Thyroid gland (tissue), 4 donors: ENCODE measurements around the gene SYT3. TPM values are rescaled to one million over a fixed set of nuclear protein-coding genes. Genes with fewer than 3 reads are reported as not detected.

Experiments used
- DNase-seq, 2 donors: peaks; one replicate each; pipeline ENCODE4 v3.0.0-alpha.2; 2019
- H3K27ac ChIP-seq, 3 donors: fragments of 200-600 bp; sonication (generic); 1 replicate in 2 of 3; 2 replicates in 1 of 3; pipeline ENCODE4 v1.5.1; 2016 to 2019; ENCODE audit warnings: mild to moderate bottlenecking in 1 of 3, moderate library complexity in 1 of 3
- H3K27me3 ChIP-seq: fragments of 200-600 bp; sonication (generic); one replicate; pipeline ENCODE4 v1.5.1; 2019
- H3K36me3 ChIP-seq, 2 donors: fragments of 200-600 bp; sonication (generic); one replicate each; pipeline ENCODE4 v1.5.1; 2016 to 2019
- H3K4me1 ChIP-seq, 2 donors: fragments of 200-600 bp; sonication (generic); one replicate each; pipeline ENCODE4 v1.5.1; 2017 to 2019
- H3K4me3 ChIP-seq, 3 donors: fragments of 200-600 bp; sonication (generic); replicated peaks in 1 of 3; 1 replicate in 2 of 3; 2 replicates in 1 of 3; pipeline ENCODE4 v1.5.1; 2016; ENCODE audit warnings: mild to moderate bottlenecking in 1 of 3
- H3K9me3 ChIP-seq: fragments of 200-600 bp; sonication (generic); one replicate; pipeline ENCODE4 v1.5.1; 2017
- POLR2A ChIP-seq, 2 donors: fragments of 450-650 bp; IDR thresholded peaks; one replicate each; pipeline ENCODE4 v1.6.1; 2017; ENCODE audit warnings: antibody characterized with exemption in 2 of 2, mild to moderate bottlenecking in 2 of 2, moderate library complexity in 1 of 2
- WGBS, 2 donors: methylation state at CpG; one replicate each; pipeline ENCODE4 v1.1.5; 2017; 5-methylcytosine and 5-hydroxymethylcytosine counted together
- intact Hi-C: fragments of 100-400 bp; cut with DNase I; formaldehyde crosslinking; loops from one replicate; pipeline ENCODE4 v1.15.1; 2023
- total RNA-seq, 4 donors: library from RNA; depleted of rRNA; stranded (reverse); fragments of >200 nt; gene quantifications; one replicate each; pipeline ENCODE4 v1.2.3, GENCODE V29; 2016
- TF ChIP-seq, protein P1 (sequence below), 6 experiments: fragments of 200-600 bp in 3 of 6; fragments of 450-650 bp in 3 of 6; sonication (generic) in 3 of 6; IDR thresholded peaks; one replicate each; pipeline ENCODE4 v1.5.1; 2016 to 2019; ENCODE audit warnings: antibody characterized with exemption in 6 of 6, mild to moderate bottlenecking in 2 of 6, inconsistent platforms in 1 of 6, moderate library complexity in 1 of 6

The SYT3 gene
- total RNA-seq, 4 donors from 2014 or later: 0.67 to 1.4 (median 1.3) TPM; not detected in 1

GRCh38 chr19:50629194-50629593 is 10.5 kb downstream of the SYT3 start:
- TF ChIP-seq POLR2A (IDR thresholded peaks at IDR 0.05): no peak
- TF ChIP-seq, protein P1, sequence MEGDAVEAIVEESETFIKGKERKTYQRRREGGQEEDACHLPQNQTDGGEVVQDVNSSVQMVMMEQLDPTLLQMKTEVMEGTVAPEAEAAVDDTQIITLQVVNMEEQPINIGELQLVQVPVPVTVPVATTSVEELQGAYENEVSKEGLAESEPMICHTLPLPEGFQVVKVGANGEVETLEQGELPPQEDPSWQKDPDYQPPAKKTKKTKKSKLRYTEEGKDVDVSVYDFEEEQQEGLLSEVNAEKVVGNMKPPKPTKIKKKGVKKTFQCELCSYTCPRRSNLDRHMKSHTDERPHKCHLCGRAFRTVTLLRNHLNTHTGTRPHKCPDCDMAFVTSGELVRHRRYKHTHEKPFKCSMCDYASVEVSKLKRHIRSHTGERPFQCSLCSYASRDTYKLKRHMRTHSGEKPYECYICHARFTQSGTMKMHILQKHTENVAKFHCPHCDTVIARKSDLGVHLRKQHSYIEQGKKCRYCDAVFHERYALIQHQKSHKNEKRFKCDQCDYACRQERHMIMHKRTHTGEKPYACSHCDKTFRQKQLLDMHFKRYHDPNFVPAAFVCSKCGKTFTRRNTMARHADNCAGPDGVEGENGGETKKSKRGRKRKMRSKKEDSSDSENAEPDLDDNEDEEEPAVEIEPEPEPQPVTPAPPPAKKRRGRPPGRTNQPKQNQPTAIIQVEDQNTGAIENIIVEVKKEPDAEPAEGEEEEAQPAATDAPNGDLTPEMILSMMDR (IDR thresholded peaks at IDR 0.05): no peak
- intact Hi-C loops: no loop called here
- no peaks in the 10 kb centered on the region for H3K27me3 ChIP-seq
- no peaks in the 10 kb centered on the region for H3K4me1 ChIP-seq
- no peak overlapping the region for H3K27ac ChIP-seq
- no peaks in the 10 kb centered on the region for H3K36me3 ChIP-seq
- DNase-seq: no peak
- no peaks in the 10 kb centered on the region for H3K9me3 ChIP-seq
- 85% methylated on average over 17 to 18 of the region's 20 CpGs for WGBS, 2 donors
- H3K4me3 ChIP-seq: no peak overlapping the region

GRCh38 chr19:50628551-50628950 is 11.1 kb downstream of the SYT3 start:
- no peak for TF ChIP-seq POLR2A (IDR thresholded peaks at IDR 0.05)
- TF ChIP-seq, protein P1 (IDR thresholded peaks at IDR 0.05): no peak
- WGBS, 2 donors: 87 to 90% methylated on average over 7 of the region's 7 CpGs
- intact Hi-C loops: no loop called here

GRCh38 chr19:50628146-50628545 is 11.5 kb downstream of the SYT3 start:
- DNase-seq: no peak
- no peak overlapping the region for H3K4me3 ChIP-seq
- WGBS, 2 donors: 83 to 92% methylated on average over 5 of the region's 5 CpGs
- H3K27ac ChIP-seq: no peak overlapping the region
- no peaks in the 10 kb centered on the region for H3K36me3 ChIP-seq
- H3K27me3 ChIP-seq: no peaks in the 10 kb centered on the region
- TF ChIP-seq, protein P1 (IDR thresholded peaks at IDR 0.05): no peak
- TF ChIP-seq POLR2A (IDR thresholded peaks at IDR 0.05): no peak
- intact Hi-C loops: no loop called here
- H3K9me3 ChIP-seq: no peaks in the 10 kb centered on the region
- H3K4me1 ChIP-seq: no peaks in the 10 kb centered on the region

More at GRCh38 chr19:50628551-50628950, 11.1 kb downstream of the SYT3 start:
- Histone ChIP-seq H3K9me3 (no peaks in the 10 kb centered on the region), H3K4me3 (no peak overlapping the region), H3K27me3 (no peaks in the 10 kb centered on the region), H3K36me3 (no peaks in the 10 kb centered on the region), H3K27ac (no peak overlapping the region), H3K4me1 (no peaks in the 10 kb centered on the region)
- no peak for DNase-seq

DNA sequence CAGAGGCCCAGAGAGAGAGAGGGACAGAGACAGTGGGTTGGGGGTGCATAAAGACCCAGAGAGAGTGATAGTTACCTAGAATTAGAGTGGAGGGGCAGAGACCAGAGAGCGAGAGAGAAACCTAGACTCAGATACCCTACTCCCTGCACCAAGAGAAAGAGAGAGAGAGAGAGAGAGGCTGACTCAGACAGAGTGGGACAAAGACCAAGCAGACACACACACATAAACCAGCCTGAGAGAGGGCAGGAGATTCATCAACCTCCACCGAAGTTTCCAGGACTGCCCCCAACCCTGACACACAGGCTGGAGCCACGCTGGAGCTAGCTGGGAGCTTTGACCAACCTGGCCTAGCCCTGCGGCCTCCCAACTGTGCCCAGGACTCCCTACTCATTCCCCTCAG is 12.9 kb downstream of the SYT3 start:
- WGBS, 2 donors: 57 to 83% methylated on average over 4 of the region's 4 CpGs

GRCh38 chr19:50626011-50626410 is 13.7 kb downstream of the SYT3 start:
- WGBS, 2 donors: 36 to 48% methylated on average over 4 of the region's 4 CpGs
- TF ChIP-seq, protein P1 (IDR thresholded peaks at IDR 0.05): no peak
- no peak for TF ChIP-seq POLR2A (IDR thresholded peaks at IDR 0.05)
- H3K9me3 ChIP-seq: no peaks in the 10 kb centered on the region
- no peaks in the 10 kb centered on the region for H3K4me1 ChIP-seq
- H3K27ac ChIP-seq: no peak overlapping the region
- H3K27me3 ChIP-seq: no peaks in the 10 kb centered on the region
- no peak overlapping the region for H3K4me3 ChIP-seq
- H3K36me3 ChIP-seq: no peaks in the 10 kb centered on the region
- intact Hi-C loops: no loop called here
- DNase-seq: no peak

More for the DNA sequence above, 12.9 kb downstream of the SYT3 start:
- Histone ChIP-seq H3K4me1 (no peaks in the 10 kb centered on the region), H3K4me3 (no peak overlapping the region), H3K36me3 (no peaks in the 10 kb centered on the region), H3K27me3 (no peaks in the 10 kb centered on the region), H3K9me3 (no peaks in the 10 kb centered on the region), H3K27ac (no peak overlapping the region)
- intact Hi-C loops: no loop called here
- TF ChIP-seq POLR2A (IDR thresholded peaks at IDR 0.05): no peak
- TF ChIP-seq, protein P1 (IDR thresholded peaks at IDR 0.05): no peak
- no peak for DNase-seq
